HepG2 (cell line): ENCODE data around the gene TEKT2. TPM values are rescaled to one million over a fixed set of nuclear protein-coding genes. Genes with fewer than 3 reads are reported as not detected.
A peak's percentile ranks its signal among the peaks of the same experiment; 100 is the strongest.

Experiments
- ATAC-seq: fragments of 200-7000 bp; cut with Tn5 transposase; 3 replicates; pipeline ENCODE4 v1.9.1; 2020; ENCODE audit warnings: mild to moderate bottlenecking, moderate library complexity
- BruUV-seq: library from RNA; stranded (reverse); fragments of 400-500 nt; replicated peaks from 2 replicates; lab custom pipeline; 2021; lab: Mats Ljungman, UMichigan
- CTCF ChIA-PET: fragments of 300-600 bp; formaldehyde crosslinking; extraction: SDS; loops from one replicate; lab custom pipeline; 2021; ENCODE audit warnings: low total read pairs, inconsistent platforms, low intra/inter-chr PET ratio; lab: Yijun Ruan, JAX
- POLR2A ChIA-PET: fragments of 350-600 bp; sonication (Branson Sonifier 250); formaldehyde crosslinking; loops from one replicate; lab custom pipeline; 2020; ENCODE audit warnings: antibody characterized with exemption, inconsistent platforms; lab: Yijun Ruan, JAX
- DNase-seq: peaks from one replicate; pipeline ENCODE4 v3.0.0-alpha.2; 2015; ENCODE audit warnings: low spot score
- FAIRE-seq: peaks from 3 replicates; lab custom pipeline; 2011; peaks lifted over from hg19 to GRCh38; lab: Jason Lieb, UNC
- H2AFZ ChIP-seq: one replicate; pipeline ENCODE4 v1.6.1; 2011; ENCODE audit warnings: low read length, inconsistent platforms
- H3K27ac ChIP-seq: fragments of 300-600 bp; 3 replicates; pipeline ENCODE4 v1.8.0; 2011; ENCODE audit warnings: mixed run types, mild to moderate bottlenecking, mixed read lengths, low read length, inconsistent platforms; ENCODE audit not compliant: insufficient read depth; ENCODE audit errors: extremely low read length
- H3K27me3 ChIP-seq, 2 experiments: fragments of 200-600 bp in 1 of 2; 2 replicates in 1 of 2; 3 replicates in 1 of 2; pipeline versions ENCODE4 v1.6.0 to v1.8.0; 2011; ENCODE audit warnings: low read length in 2 of 2, mild to moderate bottlenecking in 2 of 2, moderate library complexity in 2 of 2, inconsistent platforms in 1 of 2; ENCODE audit not compliant: insufficient read depth in 2 of 2, control insufficient read depth in 1 of 2
- H3K36me3 ChIP-seq, 2 experiments: fragments of 200-600 bp in 1 of 2; replicated peaks in 1 of 2; 2 replicates in 1 of 2; 3 replicates in 1 of 2; pipeline versions ENCODE4 v1.5.1 to v1.8.0; 2011; ENCODE audit warnings: low read length in 2 of 2, inconsistent platforms in 1 of 2; ENCODE audit not compliant: insufficient read depth in 2 of 2, control insufficient read depth in 1 of 2
- H3K4me1 ChIP-seq: 2 replicates; pipeline ENCODE4 v1.5.1; 2012; ENCODE audit warnings: low read length, inconsistent platforms; ENCODE audit not compliant: insufficient read depth
- H3K4me2 ChIP-seq: 2 replicates; pipeline ENCODE4 v1.6.0; 2011; ENCODE audit warnings: low read depth, low read length, inconsistent platforms
- H3K4me3 ChIP-seq, 3 experiments: fragments of 200-600 bp in 1 of 3; sonication (generic), shearing (Covaris generic) in 1 of 3; replicated peaks in 1 of 3; 2 replicates each; pipeline ENCODE4 v1.5.1; 2011 to 2016; ENCODE audit warnings: low read length in 3 of 3, inconsistent platforms in 2 of 3, low read depth in 2 of 3, mild to moderate bottlenecking in 2 of 3, control low read depth in 1 of 3, mixed read lengths in 1 of 3; ENCODE audit not compliant: insufficient read depth in 1 of 3
- H3K79me2 ChIP-seq: one replicate; pipeline ENCODE4 v1.6.1; 2011; ENCODE audit warnings: low read length, inconsistent platforms; ENCODE audit not compliant: insufficient read depth
- H3K9ac ChIP-seq: 2 replicates; pipeline ENCODE4 v1.6.0; 2011; ENCODE audit warnings: mild to moderate bottlenecking, low read depth, low read length, inconsistent platforms; ENCODE audit not compliant: insufficient read depth
- H3K9me3 ChIP-seq: 2 replicates; pipeline ENCODE4 v1.5.1; 2012; ENCODE audit warnings: mild to moderate bottlenecking, low read length
- H4K20me1 ChIP-seq: 2 replicates; pipeline ENCODE4 v1.6.0; 2011; ENCODE audit warnings: inconsistent platforms, mild to moderate bottlenecking, low read length, moderate library complexity; ENCODE audit not compliant: insufficient read depth
- ASH2L ChIP-seq: fragments of 300-600, 200-600 bp; sonication (generic); IDR thresholded peaks from 2 replicates; pipeline ENCODE4 v1.7.0; 2017; ENCODE audit warnings: low read depth, mild to moderate bottlenecking, moderate library complexity, mixed read lengths, low read length; ENCODE audit not compliant: insufficient read length
- ATRX ChIP-seq: sonication (generic); formaldehyde crosslinking; IDR thresholded peaks from 2 replicates; pipeline ENCODE4 v1.4.0; 2020; ENCODE audit warnings: missing genetic modification reagents, borderline replicate concordance
- JARID2 ChIP-seq: sonication (generic); formaldehyde crosslinking; IDR thresholded peaks from 2 replicates; pipeline ENCODE4 v1.8.1; 2023; ENCODE audit warnings: missing genetic modification reagents, inconsistent platforms; ENCODE audit not compliant: insufficient replicate concordance
- MAFF ChIP-seq: IDR thresholded peaks from 2 replicates; pipeline ENCODE4 v1.6.1; 2011; ENCODE audit warnings: low read depth, low read length, improper control_type of control experiment
- MAFK ChIP-seq, 2 experiments: IDR thresholded peaks in 1 of 2; conservative IDR thresholded peaks in 1 of 2; 2 replicates each; pipeline ENCODE4 v1.6.1; 2011; ENCODE audit warnings: improper control_type of control experiment in 2 of 2, low read length in 2 of 2
- SIN3A ChIP-seq: IDR thresholded peaks from 2 replicates; pipeline ENCODE4 v1.6.1; 2011; ENCODE audit warnings: low read depth, mild to moderate bottlenecking, control low read depth, low read length, borderline replicate concordance
- ZMYM3 ChIP-seq: sonication (generic); formaldehyde crosslinking; IDR thresholded peaks from 2 replicates; pipeline ENCODE4 v1.5.1; 2020; ENCODE audit warnings: mild to moderate bottlenecking, missing genetic modification reagents
- ZNF12 ChIP-seq: sonication (generic); formaldehyde crosslinking; IDR thresholded peaks from 2 replicates; pipeline ENCODE4 v1.5.0; 2020; ENCODE audit warnings: missing genetic modification reagents
- ZNF383 ChIP-seq: sonication (generic); formaldehyde crosslinking; IDR thresholded peaks from 2 replicates; pipeline ENCODE4 v1.4.0; 2020; ENCODE audit warnings: missing genetic modification reagents, mild to moderate bottlenecking, borderline replicate concordance
- ZNF549 ChIP-seq: sonication (generic); formaldehyde crosslinking; IDR thresholded peaks from 2 replicates; pipeline ENCODE4 v1.5.0; 2020; ENCODE audit warnings: missing genetic modification reagents
- ZNF768 ChIP-seq: sonication (generic); formaldehyde crosslinking; IDR thresholded peaks from 2 replicates; pipeline ENCODE4 v1.4.0; 2020; ENCODE audit warnings: missing genetic modification reagents
- WGBS: methylation state at CpG from one replicate; pipeline ENCODE4 v1.1.6; 2017; ENCODE audit warnings: low lambda C conversion rate; 5-methylcytosine and 5-hydroxymethylcytosine counted together
- in situ Hi-C: cut with HindIII; loops from 2 replicates; pipeline ENCODE4 v1.10.0; 2017; ENCODE audit warnings: low pct_unique_long_range_greater_than_20kb; ENCODE audit not compliant: extremely low pct_ligation_motif_present
- intact Hi-C: fragments of 100-400 bp; cut with micrococcal nuclease; formaldehyde crosslinking; loops from one replicate; pipeline ENCODE4 v1.10.0; 2022; ENCODE audit not compliant: unreplicated experiment
- polyA plus RNA-seq, 8 experiments: library from polyadenylated mRNA; depleted of rRNA in 3 of 8; stranded (reverse) in 7 of 8; unstranded in 1 of 8; fragments of >200 nt; fragmentation: Illumina TruSeq in 4 of 8; extraction: Trizol in 4 of 8; gene quantifications; 2 replicates each; pipeline versions ENCODE4 v1.2.1 to v1.2.3, GENCODE V29; 2011 to 2016; ENCODE audit warnings: low read depth in 4 of 8, missing spikeins in 1 of 8, mixed read lengths in 1 of 8; ENCODE audit not compliant: insufficient read depth in 1 of 8
- total RNA-seq, 5 experiments: library from RNA; depleted of rRNA; stranded (reverse); fragments of >200 nt; fragmentation: Illumina TruSeq; extraction: Trizol; gene quantifications; 2 replicates each; pipeline ENCODE4 v1.2.3, GENCODE V29; 2016; ENCODE audit warnings: low read depth in 1 of 5
- TF ChIP-seq, protein P1 (sequence below): IDR thresholded peaks from 2 replicates; pipeline ENCODE4 v1.6.1; 2016; ENCODE audit warnings: mild to moderate bottlenecking, missing biosample characterization, missing genetic modification reagents
- TF ChIP-seq, protein P2 (sequence below): sonication (generic); formaldehyde crosslinking; IDR thresholded peaks from 2 replicates; pipeline ENCODE4 v1.4.0; 2020; ENCODE audit warnings: mild to moderate bottlenecking, missing genetic modification reagents, borderline replicate concordance

The TEKT2 gene
- total and polyA plus RNA-seq, 2 of the 13 experiments (the other 11 are each of a cell fraction or from before 2014, with no cell fraction given), result 0.31 to 0.38 TPM

DNA sequence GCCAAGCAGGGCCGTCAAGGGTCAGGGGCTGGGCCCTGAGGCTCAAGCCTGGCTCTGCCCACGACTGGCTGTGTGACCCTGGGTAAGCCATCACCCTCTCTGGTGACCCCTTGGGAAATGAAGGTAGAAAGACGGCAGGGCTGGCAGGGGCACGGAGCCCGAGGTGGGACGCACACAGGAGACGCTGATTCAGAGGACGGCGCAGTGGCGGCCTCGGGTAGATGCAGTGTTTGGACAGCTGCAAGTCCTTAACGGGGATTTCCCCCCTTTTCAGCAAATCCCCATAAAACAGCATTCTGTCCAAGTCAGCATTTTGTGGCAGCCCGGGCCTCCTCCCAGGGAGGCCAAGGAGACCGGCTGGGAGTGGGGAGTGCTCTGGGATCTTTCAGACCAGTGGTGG, 24.4 kb downstream of the TEKT2 start:
- Histone ChIP-seq H3K4me3 (no peak overlapping the region), H3K27me3 (peaks cover 4 to 24% of the 10 kb centered on the region in 2 experiments; a peak in 4 of 5 replicates), H2AFZ (no peak overlapping the region), H3K9ac (no peak overlapping the region), H3K27ac (no peak overlapping the region), H3K4me1 (peaks cover 32% of the 10 kb centered on the region), H3K4me2 (no peak overlapping the region), H3K9me3 (no peaks in the 10 kb centered on the region), H3K36me3 (no peaks in the 10 kb centered on the region), H3K79me2 (no peaks in the 10 kb centered on the region), H4K20me1 (no peaks in the 10 kb centered on the region)
- ATAC-seq, result no peak
- DNase-seq, result no peak
- TF ChIP-seq ZMYM3 (CRISPR knock-in tag) (peak; percentile 68), JARID2 (CRISPR knock-in tag) (no peak), ZNF549 (CRISPR knock-in tag) (no peak), MAFK (conservative IDR thresholded peaks at IDR 0.05 in 1 of 2, IDR thresholded peaks at IDR 0.05 in 1 of 2; ENCODE audit: low read length in 2 of 2) (peak; percentile 63 to 69), MAFF (peak; percentile 49), ASH2L (no peak), ZNF768 (CRISPR knock-in tag) (peak; percentile 98)
- TF ChIP-seq, protein P1, sequence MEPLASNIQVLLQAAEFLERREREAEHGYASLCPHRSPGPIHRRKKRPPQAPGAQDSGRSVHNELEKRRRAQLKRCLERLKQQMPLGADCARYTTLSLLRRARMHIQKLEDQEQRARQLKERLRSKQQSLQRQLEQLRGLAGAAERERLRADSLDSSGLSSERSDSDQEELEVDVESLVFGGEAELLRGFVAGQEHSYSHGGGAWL (CRISPR knock-in tag), result no peak
- WGBS, result 60% methylated on average over 12 of the region's 14 CpGs
- in situ Hi-C loops, result no loop called here
- POLR2A ChIA-PET, result no interaction called here
- intact Hi-C loops, result no loop called here
- CTCF ChIA-PET, result no interaction called here
- BruUV-seq, result no TSS peak
- FAIRE-seq, result no peak

GRCh38 chr1:36109041-36109679, 25.3 kb downstream of the TEKT2 start:
- BruUV-seq, result no TSS peak
- intact Hi-C loops, result no loop called here
- TF ChIP-seq ZNF383 (CRISPR knock-in tag) (no peak), SIN3A (no peak), ATRX (CRISPR knock-in tag) (no peak), ZNF12 (CRISPR knock-in tag) (no peak)
- TF ChIP-seq, protein P2, sequence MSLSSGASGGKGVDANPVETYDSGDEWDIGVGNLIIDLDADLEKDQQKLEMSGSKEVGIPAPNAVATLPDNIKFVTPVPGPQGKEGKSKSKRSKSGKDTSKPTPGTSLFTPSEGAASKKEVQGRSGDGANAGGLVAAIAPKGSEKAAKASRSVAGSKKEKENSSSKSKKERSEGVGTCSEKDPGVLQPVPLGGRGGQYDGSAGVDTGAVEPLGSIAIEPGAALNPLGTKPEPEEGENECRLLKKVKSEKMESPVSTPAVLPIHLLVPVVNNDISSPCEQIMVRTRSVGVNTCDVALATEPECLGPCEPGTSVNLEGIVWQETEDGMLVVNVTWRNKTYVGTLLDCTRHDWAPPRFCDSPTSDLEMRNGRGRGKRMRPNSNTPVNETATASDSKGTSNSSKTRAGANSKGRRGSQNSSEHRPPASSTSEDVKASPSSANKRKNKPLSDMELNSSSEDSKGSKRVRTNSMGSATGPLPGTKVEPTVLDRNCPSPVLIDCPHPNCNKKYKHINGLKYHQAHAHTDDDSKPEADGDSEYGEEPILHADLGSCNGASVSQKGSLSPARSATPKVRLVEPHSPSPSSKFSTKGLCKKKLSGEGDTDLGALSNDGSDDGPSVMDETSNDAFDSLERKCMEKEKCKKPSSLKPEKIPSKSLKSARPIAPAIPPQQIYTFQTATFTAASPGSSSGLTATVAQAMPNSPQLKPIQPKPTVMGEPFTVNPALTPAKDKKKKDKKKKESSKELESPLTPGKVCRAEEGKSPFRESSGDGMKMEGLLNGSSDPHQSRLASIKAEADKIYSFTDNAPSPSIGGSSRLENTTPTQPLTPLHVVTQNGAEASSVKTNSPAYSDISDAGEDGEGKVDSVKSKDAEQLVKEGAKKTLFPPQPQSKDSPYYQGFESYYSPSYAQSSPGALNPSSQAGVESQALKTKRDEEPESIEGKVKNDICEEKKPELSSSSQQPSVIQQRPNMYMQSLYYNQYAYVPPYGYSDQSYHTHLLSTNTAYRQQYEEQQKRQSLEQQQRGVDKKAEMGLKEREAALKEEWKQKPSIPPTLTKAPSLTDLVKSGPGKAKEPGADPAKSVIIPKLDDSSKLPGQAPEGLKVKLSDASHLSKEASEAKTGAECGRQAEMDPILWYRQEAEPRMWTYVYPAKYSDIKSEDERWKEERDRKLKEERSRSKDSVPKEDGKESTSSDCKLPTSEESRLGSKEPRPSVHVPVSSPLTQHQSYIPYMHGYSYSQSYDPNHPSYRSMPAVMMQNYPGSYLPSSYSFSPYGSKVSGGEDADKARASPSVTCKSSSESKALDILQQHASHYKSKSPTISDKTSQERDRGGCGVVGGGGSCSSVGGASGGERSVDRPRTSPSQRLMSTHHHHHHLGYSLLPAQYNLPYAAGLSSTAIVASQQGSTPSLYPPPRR (CRISPR knock-in tag), result no peak

More at GRCh38 chr1:36109041-36109679, 25.3 kb downstream of the TEKT2 start:
- H4K20me1 ChIP-seq, result no peaks in the 10 kb centered on the region
- ATAC-seq (no peak), FAIRE-seq (no peak), DNase-seq (no peak)
- no peak overlapping the region for H3K4me2 ChIP-seq
- ChIA-PET CTCF (no interaction called here), POLR2A (no interaction called here)
- H3K9me3 ChIP-seq, result no peaks in the 10 kb centered on the region
- no peak overlapping the region for H3K4me3 ChIP-seq
- peaks cover 4 to 24% of the 10 kb centered on the region in 2 experiments; a peak in 4 of 5 replicates for H3K27me3 ChIP-seq
- H2AFZ ChIP-seq, result no peak overlapping the region
- WGBS, result 43% methylated on average over 7 of the region's 11 CpGs
- H3K9ac ChIP-seq, result no peak overlapping the region
- no peaks in the 10 kb centered on the region for H3K79me2 ChIP-seq
- H3K4me1 ChIP-seq, result peaks cover 33% of the 10 kb centered on the region
- H3K36me3 ChIP-seq, result no peaks in the 10 kb centered on the region
- H3K27ac ChIP-seq, result no peak overlapping the region
- in situ Hi-C loops, result no loop called here
